Stimulated activated CD4-positive, alpha-beta T cell treated with anti-CD3 and anti-CD28 coated beads, Interleukin-2, amount 100 ng/mL, for 4 hours (primary cell): ENCODE results near the gene CCDC43.

Source experiments
- DNase-seq: peaks from one replicate; pipeline ENCODE4 v3.0.0-alpha.2; 2020; ENCODE audit warnings: low read depth

The CCDC43 gene

GRCh38 chr17:44627513-44628242 lies 61.9 kb downstream of the CCDC43 start:
- DNase-seq: no peak
